Measurements from ENCODE around the gene FAM219A.

Gene FAM219A

GRCh38 chr9:34493972-34494535 is 35.7 kb upstream of the FAM219A start:
- no peaks in the 10 kb centered on the region for H3K4me1 ChIP-seq (ENCODE audit: insufficient read depth, insufficient read length)
- H3K9me3 ChIP-seq (ENCODE audit: insufficient read depth, low read length): no peaks in the 10 kb centered on the region
- no peak overlapping the region for H3K4me3 ChIP-seq (ENCODE audit: insufficient read length, low read depth)
- no peaks in the 10 kb centered on the region for H3K27me3 ChIP-seq (ENCODE audit: insufficient read depth, insufficient read length)
- H3K9ac ChIP-seq (ENCODE audit: insufficient read length, low read depth): no peak overlapping the region
- DNase-seq (ENCODE audit: low read depth, low spot score): no peak
- H3K36me3 ChIP-seq (ENCODE audit: insufficient read depth, insufficient read length, low read length): no peaks in the 10 kb centered on the region
- TF ChIP-seq SUZ12 (IDR thresholded peaks at IDR 0.05; ENCODE audit: extremely low read depth, insufficient read depth, insufficient read length) (no peak), ZNF274 (IDR thresholded peaks at IDR 0.05; ENCODE audit: low read depth, low read length) (no peak), YY1 (IDR thresholded peaks at IDR 0.05; ENCODE audit: insufficient read depth, insufficient read length) (no peak)

- Histone ChIP-seq H3K4me1 (ENCODE audit: insufficient read depth, insufficient read length) (no peaks in the 10 kb centered on the region), H3K9ac (ENCODE audit: insufficient read length, low read depth) (no peak overlapping the region), H3K27me3 (ENCODE audit: insufficient read depth, insufficient read length) (peaks cover 3% of the 10 kb centered on the region), H3K4me3 (ENCODE audit: insufficient read length, low read depth) (no peak overlapping the region), H3K36me3 (ENCODE audit: insufficient read depth, insufficient read length, low read length) (no peaks in the 10 kb centered on the region), H3K9me3 (ENCODE audit: insufficient read depth, low read length) (no peaks in the 10 kb centered on the region)
- TF ChIP-seq ZNF274 (IDR thresholded peaks at IDR 0.05; ENCODE audit: low read depth, low read length) (no peak), SUZ12 (IDR thresholded peaks at IDR 0.05; ENCODE audit: extremely low read depth, insufficient read depth, insufficient read length) (no peak), YY1 (IDR thresholded peaks at IDR 0.05; ENCODE audit: insufficient read depth, insufficient read length) (no peak)
- no peak for DNase-seq (ENCODE audit: low read depth, low spot score)
Observed at GRCh38 chr9:34492051-34492450, 33.7 kb upstream of the FAM219A start.

- Histone ChIP-seq H3K9ac (ENCODE audit: insufficient read length, low read depth) (no peak overlapping the region), H3K27me3 (ENCODE audit: insufficient read depth, insufficient read length) (peaks cover 3% of the 10 kb centered on the region)
Observed at GRCh38 chr9:34491596-34491995, 33.2 kb upstream of the FAM219A start.

GRCh38 chr9:34490760-34491159 is 32.4 kb upstream of the FAM219A start:
- H3K9me3 ChIP-seq (ENCODE audit: insufficient read depth, low read length): no peaks in the 10 kb centered on the region
- no peak overlapping the region for H3K4me3 ChIP-seq (ENCODE audit: insufficient read length, low read depth)
- no peak overlapping the region for H3K9ac ChIP-seq (ENCODE audit: insufficient read length, low read depth)
- no peaks in the 10 kb centered on the region for H3K4me1 ChIP-seq (ENCODE audit: insufficient read depth, insufficient read length)
- H3K27me3 ChIP-seq (ENCODE audit: insufficient read depth, insufficient read length): peaks cover 3% of the 10 kb centered on the region
- DNase-seq (ENCODE audit: low read depth, low spot score): no peak
- TF ChIP-seq YY1 (IDR thresholded peaks at IDR 0.05; ENCODE audit: insufficient read depth, insufficient read length) (no peak), SUZ12 (IDR thresholded peaks at IDR 0.05; ENCODE audit: extremely low read depth, insufficient read depth, insufficient read length) (no peak), ZNF274 (IDR thresholded peaks at IDR 0.05; ENCODE audit: low read depth, low read length) (no peak)
- H3K36me3 ChIP-seq (ENCODE audit: insufficient read depth, insufficient read length, low read length): no peaks in the 10 kb centered on the region

More at GRCh38 chr9:34491596-34491995, 33.2 kb upstream of the FAM219A start:
- Histone ChIP-seq H3K4me1 (ENCODE audit: insufficient read depth, insufficient read length) (no peaks in the 10 kb centered on the region), H3K36me3 (ENCODE audit: insufficient read depth, insufficient read length, low read length) (no peaks in the 10 kb centered on the region), H3K9me3 (ENCODE audit: insufficient read depth, low read length) (no peaks in the 10 kb centered on the region), H3K4me3 (ENCODE audit: insufficient read length, low read depth) (no peak overlapping the region)
- TF ChIP-seq ZNF274 (IDR thresholded peaks at IDR 0.05; ENCODE audit: low read depth, low read length) (no peak), SUZ12 (IDR thresholded peaks at IDR 0.05; ENCODE audit: extremely low read depth, insufficient read depth, insufficient read length) (no peak), YY1 (IDR thresholded peaks at IDR 0.05; ENCODE audit: insufficient read depth, insufficient read length) (no peak)
- no peak for DNase-seq (ENCODE audit: low read depth, low spot score)

- Histone ChIP-seq H3K27me3 (ENCODE audit: insufficient read depth, insufficient read length) (peaks cover 3% of the 10 kb centered on the region), H3K9ac (ENCODE audit: insufficient read length, low read depth) (no peak overlapping the region), H3K4me3 (ENCODE audit: insufficient read length, low read depth) (no peak overlapping the region), H3K36me3 (ENCODE audit: insufficient read depth, insufficient read length, low read length) (no peaks in the 10 kb centered on the region), H3K4me1 (ENCODE audit: insufficient read depth, insufficient read length) (no peaks in the 10 kb centered on the region), H3K9me3 (ENCODE audit: insufficient read depth, low read length) (no peaks in the 10 kb centered on the region)
- no peak for TF ChIP-seq YY1 (IDR thresholded peaks at IDR 0.05; ENCODE audit: insufficient read depth, insufficient read length)
- DNase-seq (ENCODE audit: low read depth, low spot score): no peak
Observed at GRCh38 chr9:34490360-34490759, 32.0 kb upstream of the FAM219A start.

- TF ChIP-seq SUZ12 (IDR thresholded peaks at IDR 0.05; ENCODE audit: extremely low read depth, insufficient read depth, insufficient read length) (no peak), YY1 (IDR thresholded peaks at IDR 0.05; ENCODE audit: insufficient read depth, insufficient read length) (no peak), ZNF274 (IDR thresholded peaks at IDR 0.05; ENCODE audit: low read depth, low read length) (no peak)
- Histone ChIP-seq H3K9ac (ENCODE audit: insufficient read length, low read depth) (no peak overlapping the region), H3K27me3 (ENCODE audit: insufficient read depth, insufficient read length) (peaks cover 3% of the 10 kb centered on the region), H3K36me3 (ENCODE audit: insufficient read depth, insufficient read length, low read length) (no peaks in the 10 kb centered on the region), H3K4me3 (ENCODE audit: insufficient read length, low read depth) (no peak overlapping the region), H3K9me3 (ENCODE audit: insufficient read depth, low read length) (no peaks in the 10 kb centered on the region), H3K4me1 (ENCODE audit: insufficient read depth, insufficient read length) (no peaks in the 10 kb centered on the region)
- DNase-seq (ENCODE audit: low read depth, low spot score): no peak
Observed at GRCh38 chr9:34486572-34486971, 28.2 kb upstream of the FAM219A start.

- H3K36me3 ChIP-seq (ENCODE audit: insufficient read depth, insufficient read length, low read length): no peaks in the 10 kb centered on the region
- TF ChIP-seq ZNF274 (IDR thresholded peaks at IDR 0.05; ENCODE audit: low read depth, low read length) (no peak), SUZ12 (IDR thresholded peaks at IDR 0.05; ENCODE audit: extremely low read depth, insufficient read depth, insufficient read length) (no peak), YY1 (IDR thresholded peaks at IDR 0.05; ENCODE audit: insufficient read depth, insufficient read length) (no peak)
- DNase-seq (ENCODE audit: low read depth, low spot score): no peak
Observed at GRCh38 chr9:34485822-34486221, 27.5 kb upstream of the FAM219A start.

More at GRCh38 chr9:34485822-34486221, 27.5 kb upstream of the FAM219A start:
- Histone ChIP-seq H3K27me3 (ENCODE audit: insufficient read depth, insufficient read length) (peaks cover 3% of the 10 kb centered on the region), H3K9me3 (ENCODE audit: insufficient read depth, low read length) (no peaks in the 10 kb centered on the region), H3K4me1 (ENCODE audit: insufficient read depth, insufficient read length) (no peaks in the 10 kb centered on the region), H3K9ac (ENCODE audit: insufficient read length, low read depth) (no peak overlapping the region), H3K4me3 (ENCODE audit: insufficient read length, low read depth) (no peak overlapping the region)
